Fibroblast of lung (primary cell): ENCODE data around the gene NXPE3. TPM values are rescaled to one million over a fixed set of nuclear protein-coding genes. Genes with fewer than 3 reads are reported as not detected.

Experiments
- DNase-seq, 2 donors: peaks; one replicate each; pipeline versions ENCODE4 v3.0.0 to v3.0.0-alpha.2; 2010; ENCODE audit warnings: low read depth in 2 of 2
- H2AFZ ChIP-seq: 2 replicates; pipeline ENCODE4 v1.5.1; 2012; ENCODE audit warnings: low read length, control low read depth, inconsistent platforms
- H3K27ac ChIP-seq: 2 replicates; pipeline ENCODE4 v1.5.1; 2011; ENCODE audit warnings: low read length, control low read depth; ENCODE audit not compliant: insufficient read depth
- H3K27me3 ChIP-seq: 2 replicates; pipeline ENCODE4 v1.5.1; 2011; ENCODE audit warnings: mild to moderate bottlenecking, low read length; ENCODE audit not compliant: control insufficient read depth, insufficient read depth
- H3K36me3 ChIP-seq: 2 replicates; pipeline ENCODE4 v1.5.1; 2011; ENCODE audit warnings: low read length; ENCODE audit not compliant: control insufficient read depth, insufficient read depth
- H3K4me1 ChIP-seq: 2 replicates; pipeline ENCODE4 v1.5.1; 2011; ENCODE audit warnings: low read length; ENCODE audit not compliant: control insufficient read depth, insufficient read depth; ENCODE audit errors: extremely low read depth
- H3K4me2 ChIP-seq: 2 replicates; pipeline ENCODE4 v1.5.1; 2011; ENCODE audit warnings: low read length, control low read depth; ENCODE audit not compliant: insufficient read depth; ENCODE audit errors: extremely low read depth
- H3K4me3 ChIP-seq, 4 experiments: fragments of 200-600 bp in 1 of 4; sonication (generic) in 1 of 4; replicated peaks in 1 of 4; 2 replicates each; pipeline ENCODE4 v1.5.1; 2011 to 2016; ENCODE audit warnings: low read length in 4 of 4, low read depth in 3 of 4, mild to moderate bottlenecking in 3 of 4, control low read depth in 2 of 4, inconsistent platforms in 1 of 4, mixed read lengths in 1 of 4; ENCODE audit not compliant: insufficient read depth in 1 of 4; ENCODE audit errors: control extremely low read depth in 1 of 4
- H3K79me2 ChIP-seq: 2 replicates; pipeline ENCODE4 v1.5.1; 2012; ENCODE audit warnings: mild to moderate bottlenecking, low read length, inconsistent platforms; ENCODE audit not compliant: control insufficient read depth, insufficient read depth
- H3K9ac ChIP-seq: 2 replicates; pipeline ENCODE4 v1.5.1; 2011; ENCODE audit warnings: mild to moderate bottlenecking, low read length, control low read depth; ENCODE audit not compliant: insufficient read depth
- H3K9me3 ChIP-seq: 2 replicates; pipeline ENCODE4 v1.5.1; 2012; ENCODE audit warnings: low read depth, low read length; ENCODE audit not compliant: control insufficient read depth, insufficient read depth
- H4K20me1 ChIP-seq: 2 replicates; pipeline ENCODE4 v1.5.1; 2011; ENCODE audit warnings: low read length; ENCODE audit not compliant: control insufficient read depth, insufficient read depth; ENCODE audit errors: extremely low read depth
- CTCF ChIP-seq, 2 donors: IDR thresholded peaks in 1 of 2; conservative IDR thresholded peaks in 1 of 2; 1 replicate in 1 of 2; 2 replicates in 1 of 2; pipeline ENCODE4 v1.5.1; 2011 to 2012; ENCODE audit warnings: low read length in 2 of 2, control low read depth in 1 of 2, inconsistent platforms in 1 of 2, low read depth in 1 of 2, mild to moderate bottlenecking in 1 of 2
- EZH2 ChIP-seq: IDR thresholded peaks from 2 replicates; pipeline ENCODE4 v1.5.1; 2012; ENCODE audit warnings: low read length, control low read depth, mild to moderate bottlenecking; ENCODE audit errors: missing control alignments
- polyA plus RNA-seq, 2 donors: library from polyadenylated mRNA; depleted of rRNA in 1 of 2; stranded (reverse) in 1 of 2; unstranded in 1 of 2; fragments of >200 nt; gene quantifications; 2 replicates each; pipeline ENCODE4 v1.2.1, GENCODE V29; 2011 to 2012; ENCODE audit warnings: missing spikeins in 1 of 2
- total RNA-seq: library from RNA; depleted of rRNA; stranded (reverse); fragments of >200 nt; gene quantifications from 2 replicates; pipeline ENCODE4 v1.2.1, GENCODE V29; 2014

NXPE3 gene
- total and polyA plus RNA-seq, 2 donors (not counting 1 experiment from before 2014, with no cell fraction given) = 26.9 to 27.9 TPM

- TF ChIP-seq CTCF (conservative IDR thresholded peaks at IDR 0.05 in 1 of 2, IDR thresholded peaks at IDR 0.05 in 1 of 2; ENCODE audit: low read depth in 1 of 2, low read length in 2 of 2) (no peak), EZH2 (no peak)
- no peak for DNase-seq
- H3K4me2 ChIP-seq = no peak overlapping the region
- peaks cover 2% of the 10 kb centered on the region for H3K4me1 ChIP-seq
- H3K4me3 ChIP-seq = no peak overlapping the region
- no peak overlapping the region for H2AFZ ChIP-seq
- no peak overlapping the region for H3K9ac ChIP-seq
- no peaks in the 10 kb centered on the region for H3K36me3 ChIP-seq
- H4K20me1 ChIP-seq = no peaks in the 10 kb centered on the region
- H3K27ac ChIP-seq = no peak overlapping the region
- no peaks in the 10 kb centered on the region for H3K9me3 ChIP-seq
- no peaks in the 10 kb centered on the region for H3K79me2 ChIP-seq
- no peaks in the 10 kb centered on the region for H3K27me3 ChIP-seq
Measured at GRCh38 chr3:101867511-101867910, 88.5 kb downstream of the NXPE3 start.

- no peaks in the 10 kb centered on the region for H3K36me3 ChIP-seq
- no peaks in the 10 kb centered on the region for H3K79me2 ChIP-seq
- no peak overlapping the region for H3K9ac ChIP-seq
- H2AFZ ChIP-seq = no peak overlapping the region
- no peaks in the 10 kb centered on the region for H4K20me1 ChIP-seq
- H3K9me3 ChIP-seq = no peaks in the 10 kb centered on the region
- DNase-seq = no peak
- H3K4me2 ChIP-seq = no peak overlapping the region
- no peak for TF ChIP-seq CTCF (conservative IDR thresholded peaks at IDR 0.05 in 1 of 2, IDR thresholded peaks at IDR 0.05 in 1 of 2; ENCODE audit: low read depth in 1 of 2, low read length in 2 of 2)
- TF ChIP-seq EZH2 = no peak
- H3K27me3 ChIP-seq = no peaks in the 10 kb centered on the region
- H3K27ac ChIP-seq = no peak overlapping the region
- H3K4me3 ChIP-seq = no peak overlapping the region
- peaks cover 2% of the 10 kb centered on the region for H3K4me1 ChIP-seq
Measured at GRCh38 chr3:101867996-101868395, 89.0 kb downstream of the NXPE3 start.

- peak in 1 of 2 donors; percentile 91 for DNase-seq
- TF ChIP-seq EZH2 (no peak), CTCF (conservative IDR thresholded peaks at IDR 0.05 in 1 of 2, IDR thresholded peaks at IDR 0.05 in 1 of 2; ENCODE audit: low read depth in 1 of 2, low read length in 2 of 2) (no peak)
- Histone ChIP-seq H3K4me2 (no peak overlapping the region), H3K9ac (no peak overlapping the region), H3K4me3 (no peak overlapping the region), H4K20me1 (no peaks in the 10 kb centered on the region), H3K79me2 (no peaks in the 10 kb centered on the region), H3K27me3 (no peaks in the 10 kb centered on the region), H3K9me3 (no peaks in the 10 kb centered on the region), H2AFZ (no peak overlapping the region), H3K27ac (no peak overlapping the region), H3K36me3 (no peaks in the 10 kb centered on the region), H3K4me1 (peaks cover 2% of the 10 kb centered on the region)
Measured at GRCh38 chr3:101868534-101869464, 89.8 kb downstream of the NXPE3 start.
